IMR-90 (cell line): Measurements from ENCODE around the gene ITGB2. TPM values are rescaled to one million over a fixed set of nuclear protein-coding genes. Genes with fewer than 3 reads are reported as not detected.

Experiments
- ATAC-seq: fragments of 200-7000 bp; cut with Tn5 transposase; 2 replicates; pipeline ENCODE4 v1.9.1; 2020; ENCODE audit warnings: low read depth, mild to moderate bottlenecking, moderate library complexity
- BruUV-seq: library from RNA; stranded (reverse); fragments of 400-500 nt; replicated peaks from 2 replicates; lab custom pipeline; 2021; lab: Mats Ljungman, UMichigan
- CTCF ChIA-PET: fragments of 300-600 bp; formaldehyde crosslinking; extraction: SDS; loops from one replicate; lab custom pipeline; 2021; ENCODE audit warnings: antibody characterized with exemption; lab: Yijun Ruan, JAX
- POLR2A ChIA-PET: fragments of 300-600 bp; sonication (Branson Sonifier 250); formaldehyde crosslinking; loops from one replicate; lab custom pipeline; 2022; ENCODE audit warnings: antibody characterized with exemption; ENCODE audit not compliant: unreplicated experiment; lab: Charles Lee
- DNase-seq: peaks from one replicate; pipeline ENCODE4 v3.0.0; 2013
- H2AFZ ChIP-seq: replicated peaks from 2 replicates; pipeline ENCODE3; 2013; ENCODE audit warnings: low read length, mild to moderate bottlenecking; ENCODE audit not compliant: poor library complexity
- H2AK5ac ChIP-seq: 2 replicates; pipeline ENCODE4 v1.6.1; 2013; ENCODE audit warnings: low read depth, low read length, inconsistent platforms
- H2AK9ac ChIP-seq: replicated peaks from 2 replicates; pipeline ENCODE3; 2013; ENCODE audit warnings: mild to moderate bottlenecking, low read depth, low read length, moderate library complexity; ENCODE audit not compliant: poor library complexity
- H2BK120ac ChIP-seq: 2 replicates; pipeline ENCODE4 v1.6.1; 2013; ENCODE audit warnings: low read depth, low read length, inconsistent platforms
- H2BK15ac ChIP-seq: 3 replicates; pipeline ENCODE4 v1.6.1; 2013; ENCODE audit warnings: low read depth, low read length, inconsistent platforms
- H2BK20ac ChIP-seq: 2 replicates; pipeline ENCODE4 v1.6.1; 2013; ENCODE audit warnings: low read depth, mild to moderate bottlenecking, inconsistent platforms, low read length, moderate library complexity
- H2BK5ac ChIP-seq: 2 replicates; pipeline ENCODE4 v1.6.1; 2013; ENCODE audit warnings: mild to moderate bottlenecking, low read depth, low read length, inconsistent platforms; ENCODE audit not compliant: poor library complexity, severe bottlenecking
- H3K14ac ChIP-seq: replicated peaks from 2 replicates; pipeline ENCODE4 v1.6.1; 2013; ENCODE audit warnings: low read depth, low read length, inconsistent platforms
- H3K18ac ChIP-seq: 2 replicates; pipeline ENCODE4 v1.6.1; 2013; ENCODE audit warnings: low read depth, low read length, control low read depth
- H3K23ac ChIP-seq: 2 replicates; pipeline ENCODE4 v1.6.1; 2013; ENCODE audit warnings: low read depth, low read length, inconsistent platforms
- H3K27ac ChIP-seq: 2 replicates; pipeline ENCODE4 v1.5.1; 2013; ENCODE audit warnings: mild to moderate bottlenecking, control low read depth, low read length; ENCODE audit not compliant: insufficient read depth
- H3K27me3 ChIP-seq: 2 replicates; pipeline ENCODE4 v1.6.1; 2013; ENCODE audit warnings: low read length; ENCODE audit not compliant: control insufficient read depth, insufficient read depth
- H3K36me3 ChIP-seq: 2 replicates; pipeline ENCODE4 v1.6.1; 2013; ENCODE audit warnings: low read length, mixed read lengths; ENCODE audit not compliant: control insufficient read depth, insufficient read depth
- H3K4ac ChIP-seq: 2 replicates; pipeline ENCODE4 v1.6.1; 2013; ENCODE audit warnings: low read depth, low read length, inconsistent platforms
- H3K4me1 ChIP-seq: 2 replicates; pipeline ENCODE4 v1.6.1; 2013; ENCODE audit warnings: low read length, mixed read lengths; ENCODE audit not compliant: control insufficient read depth, insufficient read depth
- H3K4me2 ChIP-seq: 2 replicates; pipeline ENCODE4 v1.6.1; 2013; ENCODE audit warnings: low read depth, mild to moderate bottlenecking, control low read depth, low read length, moderate library complexity
- H3K4me3 ChIP-seq: 2 replicates; pipeline ENCODE4 v1.5.1; 2013; ENCODE audit warnings: low read depth, mild to moderate bottlenecking, control low read depth, low read length, moderate library complexity; ENCODE audit not compliant: insufficient read depth
- H3K56ac ChIP-seq: 2 replicates; pipeline ENCODE4 v1.6.1; 2013; ENCODE audit warnings: low read length, inconsistent platforms; ENCODE audit not compliant: insufficient read depth; ENCODE audit errors: extremely low read depth
- H3K79me1 ChIP-seq, 2 experiments: 2 replicates each; pipeline ENCODE4 v1.6.1; 2013; ENCODE audit warnings: low read length in 2 of 2, inconsistent platforms in 1 of 2, low read depth in 1 of 2
- H3K9ac ChIP-seq: 2 replicates; pipeline ENCODE4 v1.6.1; 2013; ENCODE audit warnings: low read depth, low read length, control low read depth
- H3K9me1 ChIP-seq: 2 replicates; pipeline ENCODE4 v1.6.1; 2013; ENCODE audit warnings: low read length, inconsistent platforms; ENCODE audit not compliant: insufficient read depth
- H3K9me3 ChIP-seq: 2 replicates; pipeline ENCODE4 v1.6.1; 2013; ENCODE audit warnings: low read length; ENCODE audit not compliant: control insufficient read depth, insufficient read depth
- H4K20me1 ChIP-seq: 2 replicates; pipeline ENCODE4 v1.6.1; 2013; ENCODE audit warnings: low read length, inconsistent platforms; ENCODE audit not compliant: insufficient read depth
- H4K5ac ChIP-seq: 2 replicates; pipeline ENCODE4 v1.6.1; 2013; ENCODE audit warnings: mild to moderate bottlenecking, low read depth, low read length, control low read depth
- H4K8ac ChIP-seq, 2 experiments: 2 replicates each; pipeline ENCODE4 v1.6.1; 2013; ENCODE audit warnings: low read depth in 2 of 2, low read length in 2 of 2, control low read depth in 1 of 2, inconsistent platforms in 1 of 2
- H4K91ac ChIP-seq: 2 replicates; pipeline ENCODE4 v1.6.1; 2013; ENCODE audit warnings: low read depth, low read length, inconsistent platforms; ENCODE audit not compliant: insufficient read depth
- BHLHE40 ChIP-seq: fragments of 150-350 bp; IDR thresholded peaks from 2 replicates; pipeline ENCODE4 v1.6.1; 2016; ENCODE audit warnings: mild to moderate bottlenecking, low read depth, low read length
- WGBS, 2 experiments: methylation state at CpG; one replicate each; pipeline versions ENCODE4 v1.1.5 to v1.1.7; 2013; ENCODE audit warnings: missing lambda C conversion rate in 2 of 2; ENCODE audit not compliant: insufficient read length in 1 of 2; ENCODE audit errors: extremely low coverage in 2 of 2; 5-methylcytosine and 5-hydroxymethylcytosine counted together
- dilution Hi-C: fragments of 300-500 bp; cut with HindIII; formaldehyde crosslinking; loops from one replicate; pipeline ENCODE4 v1.14.3; 2018; ENCODE audit warnings: low sequenced_read_pairs; ENCODE audit not compliant: unreplicated experiment
- in situ Hi-C: fragments of 300-500 bp; cut with MboI; formaldehyde crosslinking; loops from 3 replicates; pipeline ENCODE4 v1.14.3; 2019; ENCODE audit warnings: low sequenced_read_pairs, inconsistent platforms, mixed read lengths
- intact Hi-C: fragments of 100-400 bp; cut with micrococcal nuclease; formaldehyde crosslinking; loops from 2 replicates; pipeline ENCODE4 v1.10.0; 2022
- polyA plus RNA-seq, 3 experiments: library from polyadenylated mRNA; depleted of rRNA; stranded (reverse); fragments of >200 nt; gene quantifications; 2 replicates each; pipeline ENCODE4 v1.2.3, GENCODE V29; 2012; ENCODE audit warnings: low replicate concordance in 1 of 3
- total RNA-seq: library from RNA; depleted of rRNA; stranded (reverse); fragments of >200 nt; gene quantifications from 2 replicates; pipeline ENCODE4 v1.2.3, GENCODE V29; 2012

The ITGB2 gene
- total and polyA plus RNA-seq, 2 of the 4 experiments (the other 2 are of a cell fraction) = 0.14 TPM; not detected in 1

DNA sequence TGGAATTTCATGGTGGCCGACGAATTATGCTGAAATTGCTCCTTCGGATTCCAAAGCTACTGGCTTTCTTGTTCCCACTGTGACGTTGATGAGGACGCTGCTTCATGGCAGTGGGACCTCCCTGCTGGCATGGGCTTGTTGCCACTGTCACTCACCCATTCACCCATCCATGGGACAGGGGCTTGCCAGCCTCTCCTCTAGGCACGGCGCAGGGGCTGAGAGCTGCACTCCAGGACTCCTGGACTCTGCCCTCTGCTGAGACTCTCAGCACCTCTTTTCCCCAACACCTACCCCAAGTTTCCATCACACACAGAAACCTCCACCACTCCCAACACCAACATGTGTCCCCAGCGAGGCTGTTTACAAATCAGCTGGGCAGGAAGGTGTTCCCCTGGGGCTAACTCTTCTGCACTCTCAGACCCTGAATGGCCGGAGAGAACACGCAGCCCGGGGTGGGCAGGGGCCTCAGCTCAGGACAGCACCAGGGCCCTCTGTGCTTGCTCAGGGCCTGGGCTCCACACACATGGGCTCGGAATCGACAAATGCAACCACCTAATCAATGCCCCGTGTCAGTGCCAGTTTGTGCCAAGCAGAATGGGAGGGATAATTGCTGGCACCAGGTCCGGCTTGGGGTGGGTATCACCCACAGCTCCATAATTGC is 3.1 kb downstream of the ITGB2 start:
- Histone ChIP-seq H4K5ac (no peak overlapping the region), H3K23ac (no peak overlapping the region), H3K4me3 (no peak overlapping the region), H3K27ac (no peak overlapping the region), H2BK5ac (no peak overlapping the region), H3K56ac (no peak overlapping the region), H2AK5ac (no peak overlapping the region), H2BK120ac (no peak overlapping the region), H4K20me1 (peaks cover 3% of the 10 kb centered on the region; the same call in 1 of the 2 replicates), H3K9me3 (no peaks in the 10 kb centered on the region), H2AFZ (no peak overlapping the region), H3K4me2 (no peak overlapping the region), H3K9me1 (0 out of 2 replicates have a peak, but pooled peaks cover 2% of the 10 kb centered on the region), H3K9ac (no peak overlapping the region), H2BK15ac (no peak overlapping the region), H3K27me3 (peaks cover 64% of the 10 kb centered on the region), H4K8ac (no peak overlapping the region), H3K14ac (no peak overlapping the region), H3K18ac (no peak overlapping the region), H4K91ac (no peak overlapping the region), H2AK9ac (no peak overlapping the region), H3K79me1 (no peaks in the 10 kb centered on the region), H2BK20ac (no peak overlapping the region), H3K36me3 (no peaks in the 10 kb centered on the region), H3K4me1 (no peaks in the 10 kb centered on the region), H3K4ac (no peak overlapping the region)
- no peak for ATAC-seq
- TF ChIP-seq BHLHE40 = no peak
- DNase-seq = no peak
- dilution Hi-C loops = no loop called here
- POLR2A ChIA-PET = no interaction called here
- CTCF ChIA-PET = no interaction called here
- BruUV-seq = no TSS peak
- in situ Hi-C loops = no loop called here
- WGBS, 2 experiments = 85% methylated on average over 11 of the region's 15 CpGs; no CpG with 5 or more reads in 1 of the 2 experiments
- intact Hi-C loops = no loop called here
